Mucosa of descending colon (tissue), 3 donors: Measurements from ENCODE around the gene B4GALNT3. TPM values are rescaled to one million over a fixed set of nuclear protein-coding genes. Genes with fewer than 3 reads are reported as not detected.

Experiments
- ATAC-seq: fragments of 200-7000 bp; cut with Tn5 transposase; one replicate; pipeline ENCODE4 v1.9.1; 2020; ENCODE audit warnings: mild to moderate bottlenecking, moderate library complexity
- DNase-seq, 3 donors: peaks; one replicate each; pipeline ENCODE4 v3.0.0-alpha.2; 2020
- H3K36me3 ChIP-seq: fragments of 200-600 bp; one replicate; pipeline ENCODE4 v1.8.0; 2021; ENCODE audit warnings: low read depth, mild to moderate bottlenecking
- H3K4me1 ChIP-seq: fragments of 200-600 bp; one replicate; pipeline ENCODE4 v1.8.0; 2021; ENCODE audit warnings: low read depth, mild to moderate bottlenecking
- H3K4me3 ChIP-seq: fragments of 200-600 bp; one replicate; pipeline ENCODE4 v1.8.0; 2021; ENCODE audit warnings: mild to moderate bottlenecking
- H3K9me3 ChIP-seq: fragments of 200-600 bp; one replicate; pipeline ENCODE4 v1.8.0; 2021; ENCODE audit warnings: mild to moderate bottlenecking
- CTCF ChIP-seq: fragments of 200-600 bp; IDR thresholded peaks from one replicate; pipeline ENCODE4 v1.8.0; 2022; ENCODE audit warnings: antibody characterized with exemption, mild to moderate bottlenecking
- intact Hi-C, 2 donors: fragments of 100-400 bp; cut with DNase I in 1 of 2; cut with micrococcal nuclease in 1 of 2; formaldehyde crosslinking; loops; one replicate each; pipeline versions ENCODE4 v1.11.0 to v1.11.1; 2022; cut with DNase I, micrococcal nuclease
- total RNA-seq, 3 donors: library from RNA; stranded (reverse); fragmentation: NEBNext Ultra II Directional in 2 of 3; extraction: Animal tissue kit (Norgen Biotek cat#: 25700) in 2 of 3; gene quantifications; one replicate each; pipeline versions ENCODE4 v1.2.1 to v1.2.4, GENCODE V29; 2021 to 2023
- donor health status: DM: no; HTN: no; CAD: no; lungs with moderate emphysema.
- donor health status: DM: no; HTN: no; CAD: no.
- donor health status: DM: no; HTN: yes; CAD: no.

Gene B4GALNT3
- total RNA-seq, 3 donors from 2014 or later: 62.9 to 134 (median 94.9) TPM

GRCh38 chr12:569803-570434 is 110.2 kb downstream of the B4GALNT3 start:
- peaks cover 22% of the 10 kb centered on the region for H3K4me1 ChIP-seq
- no peaks in the 10 kb centered on the region for H3K36me3 ChIP-seq
- H3K4me3 ChIP-seq: peak overlapping the region; percentile 9
- H3K9me3 ChIP-seq: no peaks in the 10 kb centered on the region
- intact Hi-C loops: loop anchor here (10.0 kb wide), 3 partner anchors 185 to 375 kb away; partner anchors contain the start of genes RAD52 (in 1 of the 2) and WNK1 (in 1 of the 2)
- ATAC-seq (peak; percentile 77), DNase-seq (peak; percentile 90 to 93 (median 92))
- TF ChIP-seq CTCF: peak; percentile 77

DNA sequence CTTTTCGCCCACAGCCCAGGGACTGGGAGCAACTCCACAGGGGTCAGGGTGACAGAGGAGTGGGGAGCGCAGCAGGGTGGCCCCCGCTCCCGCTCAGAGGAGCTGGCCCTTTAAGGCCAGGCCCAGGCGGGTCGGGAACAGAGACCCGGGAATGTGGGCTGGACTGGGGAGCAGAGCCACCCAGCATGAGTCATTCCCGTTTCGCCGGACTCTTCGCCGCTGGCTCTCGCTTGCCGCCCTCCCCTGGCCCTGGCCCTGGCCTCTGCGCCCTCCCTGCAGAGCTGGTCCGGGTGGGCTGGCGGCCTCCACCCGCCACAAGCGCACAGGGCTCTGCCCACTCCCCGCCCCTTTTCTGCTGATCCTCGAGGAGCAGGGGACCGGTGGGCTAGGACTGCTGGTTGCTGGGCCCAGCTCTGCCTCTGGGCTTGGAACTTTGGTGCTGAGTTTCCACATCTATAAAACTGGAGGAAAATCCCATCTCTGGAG is 110.7 kb downstream of the B4GALNT3 start:
- intact Hi-C loops: loop anchor here (10.0 kb wide), 3 partner anchors 184 to 374 kb away; partner anchors contain the start of genes RAD52 (in 1 of the 2) and WNK1 (in 1 of the 2)

DNA sequence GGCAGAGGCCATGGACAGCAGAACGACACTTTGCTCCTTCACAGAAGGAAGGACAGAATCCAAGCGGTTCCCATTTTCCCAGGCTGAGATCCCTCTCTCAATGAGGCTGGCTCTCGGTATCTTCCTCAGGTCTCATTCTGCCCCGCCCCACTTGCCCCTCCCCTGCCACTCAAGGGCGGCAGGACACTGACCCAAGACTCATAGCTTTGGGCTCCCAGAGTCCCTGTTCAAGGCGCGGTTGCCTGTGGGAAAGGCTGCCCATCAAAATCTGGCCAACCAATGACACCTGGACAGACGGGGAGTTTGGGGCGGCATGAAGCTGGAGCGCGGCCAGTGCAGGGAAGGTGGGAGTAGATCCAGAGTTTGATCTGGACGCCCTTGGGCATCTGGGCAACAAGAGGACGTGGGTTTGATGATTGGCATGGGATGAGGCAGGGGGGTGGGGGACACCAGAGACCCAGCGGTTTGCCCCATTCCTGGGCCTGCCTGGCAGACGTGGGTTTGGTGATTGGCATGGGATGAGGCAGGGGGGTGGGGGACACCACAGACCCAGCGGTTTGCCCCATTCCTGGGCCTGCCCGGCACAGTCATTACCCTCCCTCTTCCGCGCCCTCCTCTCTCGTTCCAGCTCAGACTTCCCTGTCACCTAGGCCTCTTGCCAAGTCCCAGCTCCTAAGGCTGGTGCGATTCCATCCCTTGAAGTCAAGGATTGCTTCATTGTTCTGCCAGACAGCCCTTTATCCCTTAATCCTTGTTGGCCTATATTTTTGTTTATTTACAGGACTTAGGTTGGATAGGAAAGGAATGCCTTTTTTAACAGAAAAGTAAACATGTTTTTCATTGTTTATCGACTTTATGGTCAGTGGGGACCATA is 111.4 kb downstream of the B4GALNT3 start:
- peak; percentile 59 for ATAC-seq
- H3K9me3 ChIP-seq: no peaks in the 10 kb centered on the region
- intact Hi-C loops: loop anchor here (10.0 kb wide), 3 partner anchors 184 to 374 kb away; partner anchors contain the start of genes RAD52 (in 1 of the 2) and WNK1 (in 1 of the 2)
- H3K4me3 ChIP-seq: no peak overlapping the region
- peak; percentile 78 to 84 (median 81) for DNase-seq
- no peaks in the 10 kb centered on the region for H3K36me3 ChIP-seq
- H3K4me1 ChIP-seq: peaks cover 25% of the 10 kb centered on the region
- no peak for TF ChIP-seq CTCF

More for the DNA sequence above, 110.7 kb downstream of the B4GALNT3 start:
- Histone ChIP-seq H3K9me3 (no peaks in the 10 kb centered on the region), H3K4me3 (no peak overlapping the region), H3K4me1 (peaks cover 22% of the 10 kb centered on the region), H3K36me3 (no peaks in the 10 kb centered on the region)
- ATAC-seq (peak; percentile 82), DNase-seq (peak; percentile 66 to 86 (median 84))
- TF ChIP-seq CTCF: no peak

- TF ChIP-seq CTCF: no peak
- ATAC-seq: no peak
- Histone ChIP-seq H3K4me3 (no peak overlapping the region), H3K9me3 (no peaks in the 10 kb centered on the region), H3K36me3 (no peaks in the 10 kb centered on the region), H3K4me1 (peaks cover 28% of the 10 kb centered on the region)
- peak in 1 of 3 donors; percentile 48 for DNase-seq
- intact Hi-C loops: loop anchor here (10.0 kb wide), 3 partner anchors 183 to 373 kb away; partner anchors contain the start of genes RAD52 (in 1 of the 2) and WNK1 (in 1 of the 2)
These were observed 112.2 kb downstream of the B4GALNT3 start for GRCh38 chr12:571795-572531.

DNA sequence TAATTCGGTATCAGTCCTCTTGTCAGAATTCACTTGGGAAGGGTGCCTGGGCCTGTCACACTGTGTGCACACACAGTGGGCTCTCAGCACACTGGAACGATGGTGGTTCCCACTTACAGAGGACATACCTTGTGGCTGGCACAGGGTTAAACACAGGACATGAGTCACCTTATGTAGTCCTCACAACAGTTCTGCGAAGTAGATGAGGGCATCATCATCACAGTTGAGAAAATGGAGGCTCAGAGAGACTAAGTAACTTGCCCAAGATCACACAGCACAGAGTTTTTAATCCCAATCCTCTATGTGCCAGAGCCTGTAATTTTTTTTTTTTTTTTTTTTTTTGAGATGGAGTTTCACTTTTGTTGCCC is 112.8 kb downstream of the B4GALNT3 start:
- Histone ChIP-seq H3K4me3 (no peak overlapping the region), H3K9me3 (no peaks in the 10 kb centered on the region), H3K36me3 (no peaks in the 10 kb centered on the region), H3K4me1 (peaks cover 28% of the 10 kb centered on the region)
- no peak for DNase-seq
- no peak for ATAC-seq
- intact Hi-C loops: loop anchor here (10.0 kb wide), 3 partner anchors 182 to 372 kb away; partner anchors contain the start of genes RAD52 (in 1 of the 2) and WNK1 (in 1 of the 2)
- no peak for TF ChIP-seq CTCF
